ENCODE measurements around the gene GJA4. TPM values are rescaled to one million over a fixed set of nuclear protein-coding genes. Genes with fewer than 3 reads are reported as not detected.

The GJA4 gene
- total RNA-seq, 4 donors from 2014 or later = 2.0 to 5.0 (median 3.5) TPM

- Histone ChIP-seq H3K9me3 (no peaks in the 10 kb centered on the region), H3K27ac (no peak overlapping the region), H3K27me3 (peaks cover 0 to 11% (median 0%) of the 10 kb centered on the region in 4 donors), H3K4me3 (no peak overlapping the region), H3K36me3 (no peaks in the 10 kb centered on the region), H3K4me1 (peaks cover 0 to 4% (median 0%) of the 10 kb centered on the region in 3 donors)
- intact Hi-C loops (cut with DNase I) = no loop called here
- WGBS, 2 donors = 62 to 72% methylated on average over 11 to 16 of the region's 18 CpGs
- TF ChIP-seq CTCF (IDR thresholded peaks at IDR 0.05) = no peak
- no peak for TF ChIP-seq POLR2A (IDR thresholded peaks at IDR 0.05)
- DNase-seq = no peak
Observed at GRCh38 chr1:34746785-34747637, 45.8 kb upstream of the GJA4 start.

GRCh38 chr1:34747638-34747941, 45.2 kb upstream of the GJA4 start:
- Histone ChIP-seq H3K27ac (no peak overlapping the region), H3K27me3 (peaks cover 0 to 11% (median 0%) of the 10 kb centered on the region in 4 donors), H3K4me3 (no peak overlapping the region), H3K9me3 (peaks cover 0 to 1% (median 0%) of the 10 kb centered on the region in 3 donors), H3K36me3 (no peaks in the 10 kb centered on the region), H3K4me1 (peaks cover 0 to under 1% (median 0%) of the 10 kb centered on the region in 3 donors)
- WGBS, 2 donors = 78 to 93% methylated on average over 5 of the region's 6 CpGs
- DNase-seq = no peak
- no peak for TF ChIP-seq CTCF (IDR thresholded peaks at IDR 0.05)
- TF ChIP-seq POLR2A (IDR thresholded peaks at IDR 0.05) = no peak
- intact Hi-C loops (cut with DNase I) = no loop called here

GRCh38 chr1:34749992-34750391, 42.8 kb upstream of the GJA4 start:
- H3K27ac ChIP-seq = no peak overlapping the region
- TF ChIP-seq POLR2A (IDR thresholded peaks at IDR 0.05) = no peak
- no peak for TF ChIP-seq CTCF (IDR thresholded peaks at IDR 0.05)
- 58 to 61% methylated on average over 8 of the region's 8 CpGs for WGBS, 2 donors
- peaks cover 0 to 5% (median 0%) of the 10 kb centered on the region in 3 donors for H3K9me3 ChIP-seq
- H3K36me3 ChIP-seq = no peaks in the 10 kb centered on the region
- no peak for DNase-seq
- intact Hi-C loops (cut with DNase I) = no loop called here
- no peak overlapping the region for H3K4me3 ChIP-seq
- peaks cover 0 to 14% (median 0%) of the 10 kb centered on the region in 4 donors for H3K27me3 ChIP-seq
- H3K4me1 ChIP-seq = peaks cover 0 to 15% (median 11%) of the 10 kb centered on the region in 3 donors

- peaks cover 0 to 15% (median 11%) of the 10 kb centered on the region in 3 donors for H3K4me1 ChIP-seq
- H3K4me3 ChIP-seq = no peak overlapping the region
- no peak for TF ChIP-seq CTCF (IDR thresholded peaks at IDR 0.05)
- no peak for TF ChIP-seq POLR2A (IDR thresholded peaks at IDR 0.05)
- no peak overlapping the region for H3K27ac ChIP-seq
- peaks cover 0 to 5% (median 0%) of the 10 kb centered on the region in 3 donors for H3K9me3 ChIP-seq
- DNase-seq = no peak
- 98 to 100% methylated on average over 1 to 5 of the region's 5 CpGs for WGBS, 2 donors
- H3K27me3 ChIP-seq = peaks cover 0 to 17% (median 0%) of the 10 kb centered on the region in 4 donors
- intact Hi-C loops (cut with DNase I) = no loop called here
- no peaks in the 10 kb centered on the region for H3K36me3 ChIP-seq
Observed at GRCh38 chr1:34750610-34751009, 42.2 kb upstream of the GJA4 start.

GRCh38 chr1:34753163-34753562, 39.6 kb upstream of the GJA4 start:
- 79 to 87% methylated on average over 3 of the region's 3 CpGs for WGBS, 2 donors
- Histone ChIP-seq H3K4me3 (no peak overlapping the region), H3K27ac (peak overlapping the region in 3 of 4 donors; percentile 95), H3K27me3 (peaks cover 0 to 6% (median 0%) of the 10 kb centered on the region in 4 donors), H3K9me3 (peaks cover 0 to 5% (median 0%) of the 10 kb centered on the region in 3 donors), H3K36me3 (peaks cover 0 to 13% (median 0%) of the 10 kb centered on the region in 3 donors), H3K4me1 (peaks cover 5 to 38% (median 14%) of the 10 kb centered on the region in 3 donors)
- no peak for DNase-seq
- TF ChIP-seq CTCF (IDR thresholded peaks at IDR 0.05) = no peak
- TF ChIP-seq POLR2A (IDR thresholded peaks at IDR 0.05) = no peak
- intact Hi-C loops (cut with DNase I) = no loop called here

Measured in esophagus squamous epithelium (tissue), 5 donors.